Right renal cortex interstitium (tissue), 3 donors: ENCODE data around the gene LYST. TPM values are rescaled to one million over a fixed set of nuclear protein-coding genes. Genes with fewer than 3 reads are reported as not detected.
"Not testable (repeated sequence)": the region's sequence is repeated elsewhere in the genome, so short reads cannot be mapped to it uniquely, and the experiment has no call there.

Experiments
- DNase-seq, 3 donors: peaks; one replicate each; pipeline ENCODE4 v3.0.0-alpha.2; 2013; ENCODE audit warnings: low read depth in 3 of 3, low spot score in 2 of 3
- polyA plus RNA-seq, 3 donors: library from polyadenylated mRNA; unstranded; fragments of 120-200 nt; gene quantifications; one replicate each; pipeline ENCODE4 v1.2.1, GENCODE V29; 2013; ENCODE audit not compliant: insufficient read length in 3 of 3

The LYST gene
- polyA plus RNA-seq, 3 donors: 11.8 to 13.8 (median 13.2) TPM

DNA sequence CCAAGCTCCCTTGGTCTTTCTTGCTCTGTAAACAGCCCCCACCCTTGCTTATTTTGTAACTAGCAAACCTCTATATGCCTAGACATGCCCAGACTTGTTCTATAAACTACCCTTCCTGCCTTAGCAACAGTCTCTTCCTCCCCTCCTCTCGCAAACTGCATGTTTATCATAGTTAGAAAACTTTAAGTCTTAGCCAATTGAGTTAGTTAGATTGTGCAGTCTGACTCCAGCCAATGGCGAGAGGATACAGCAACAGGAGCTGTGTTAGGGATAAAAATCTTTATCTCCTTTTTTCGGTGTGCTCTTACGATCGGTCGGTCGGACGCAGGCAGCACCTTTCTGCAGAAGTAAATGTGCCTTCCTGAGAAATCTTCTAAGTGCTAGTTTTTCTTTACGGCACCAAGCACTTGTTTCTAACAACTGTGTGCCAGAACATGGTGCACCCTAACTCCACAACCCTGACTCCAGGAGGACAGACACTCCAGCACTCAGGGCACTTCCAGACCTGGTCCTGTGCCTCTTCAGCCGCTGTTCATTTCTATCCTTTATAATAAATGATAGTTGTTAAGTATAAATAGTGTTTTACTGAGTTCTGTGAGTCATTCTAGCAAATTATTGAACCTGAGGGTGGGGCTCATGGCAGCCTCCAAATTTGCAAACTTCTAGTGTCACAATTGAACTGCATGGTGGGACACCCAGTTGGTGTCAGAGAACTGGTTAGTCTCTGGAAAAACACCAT, 191.4 kb downstream of the LYST start:
- DNase-seq: no peak

- no peak for DNase-seq
Measured at GRCh38 chr1:235673981-235674380, 192.7 kb downstream of the LYST start.

DNA sequence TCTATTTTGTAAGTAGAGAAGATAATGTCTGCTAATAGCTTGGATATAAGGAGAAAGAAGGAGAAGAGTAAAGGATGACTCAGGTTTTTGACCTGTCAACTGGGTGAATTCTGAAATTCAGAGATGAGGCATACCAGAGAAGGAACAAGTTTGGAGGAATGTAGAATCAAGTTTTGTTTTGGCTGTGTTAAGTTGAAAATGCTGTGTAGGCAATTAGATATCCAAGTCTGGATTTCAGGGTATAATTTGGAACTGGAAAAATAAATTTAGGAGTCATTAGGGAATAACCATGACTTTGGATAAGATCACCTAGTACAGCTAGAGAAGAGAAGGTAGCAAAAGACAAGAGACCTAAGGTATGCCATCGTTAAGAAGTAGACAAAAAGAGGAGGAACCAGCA, 194.7 kb downstream of the LYST start:
- DNase-seq: no peak

DNA sequence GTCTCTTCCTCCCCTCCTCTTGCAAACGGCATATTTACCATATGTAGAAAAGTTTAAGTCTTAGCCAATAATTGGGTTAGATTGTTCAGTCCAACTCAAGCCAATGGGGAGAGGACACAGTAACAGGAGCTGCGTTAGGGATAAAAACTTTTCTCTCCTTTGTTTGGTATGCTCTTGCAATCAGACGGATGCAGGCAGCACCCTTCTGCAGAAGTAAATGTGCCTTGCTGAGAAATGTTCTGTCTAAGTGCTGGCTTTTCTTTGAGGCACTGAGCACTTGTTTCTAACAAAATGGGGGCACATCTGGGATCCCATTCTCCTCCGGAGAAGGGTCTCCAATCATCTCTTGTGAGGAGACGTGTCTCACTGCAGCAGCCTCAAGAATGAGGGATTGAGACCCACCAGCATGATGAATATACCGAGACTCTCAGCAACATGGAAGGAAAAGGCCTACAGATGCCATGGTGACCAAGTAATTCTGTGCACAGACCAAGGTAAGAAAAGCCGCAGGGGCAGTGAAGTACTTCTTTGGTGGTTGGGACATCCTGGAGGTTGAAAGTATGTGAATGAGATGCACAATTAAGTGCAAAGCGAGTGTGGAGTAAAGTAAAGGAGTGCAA, 196.4 kb downstream of the LYST start:
- no peak for DNase-seq

DNA sequence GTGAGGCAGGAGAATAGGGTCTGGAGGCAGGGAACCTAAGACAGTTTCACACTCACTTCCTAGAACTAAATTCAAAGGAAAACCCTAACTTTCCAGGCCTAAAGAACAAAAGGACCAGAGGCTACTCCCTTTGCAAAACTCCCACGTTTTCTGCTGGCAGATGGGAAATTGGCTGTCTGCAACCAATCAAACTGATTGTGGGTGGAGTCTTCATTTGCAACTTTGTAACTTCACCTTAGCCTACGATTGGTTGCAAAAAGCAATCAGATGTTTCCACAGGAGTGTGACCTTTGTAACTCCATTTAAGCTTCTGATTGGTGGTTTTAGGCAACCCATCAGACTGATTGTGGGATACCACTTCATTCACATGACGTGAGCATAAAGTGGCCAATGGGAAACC, 197.4 kb downstream of the LYST start:
- no peak for DNase-seq

DNA sequence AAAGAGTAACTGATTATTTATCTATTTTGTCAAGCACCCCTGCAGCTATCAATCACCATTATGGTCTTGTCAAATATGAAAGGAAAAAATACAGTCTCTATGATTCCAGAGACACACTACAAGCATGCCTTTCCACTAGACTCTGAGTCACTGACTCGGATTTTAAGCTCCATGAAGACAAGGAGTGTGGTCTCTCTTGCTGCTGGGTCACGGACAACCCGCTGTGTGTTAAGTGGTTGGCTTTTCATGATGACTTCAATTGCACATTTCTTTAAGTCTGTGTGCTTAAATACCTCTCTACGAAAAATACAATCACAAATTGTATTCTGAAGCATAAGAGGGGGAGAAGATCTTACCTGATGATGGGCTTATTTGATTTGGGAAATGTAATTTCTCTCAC, 203.1 kb downstream of the LYST start:
- DNase-seq: no peak

DNA sequence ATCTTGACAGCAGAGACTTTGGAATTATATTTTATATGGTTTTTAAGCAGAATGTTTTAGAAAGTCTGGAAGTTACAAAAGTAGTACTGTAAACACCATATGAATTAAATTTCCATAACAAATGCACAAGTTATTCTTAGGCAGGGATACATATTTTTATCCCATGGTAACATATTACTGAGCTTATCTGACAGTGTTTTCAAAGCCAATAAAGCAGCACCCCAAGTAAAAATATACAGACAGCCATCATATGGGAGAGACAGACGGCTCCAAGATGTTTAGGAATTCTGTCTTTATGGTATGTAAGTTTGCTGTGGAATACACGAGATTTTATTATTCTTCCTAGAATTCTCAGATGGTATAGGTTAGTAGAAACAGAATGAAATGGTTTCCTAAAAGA, 205.1 kb downstream of the LYST start:
- no peak for DNase-seq

- no peak for DNase-seq
Measured at GRCh38 chr1:235659186-235659771, 207.4 kb downstream of the LYST start.

DNA sequence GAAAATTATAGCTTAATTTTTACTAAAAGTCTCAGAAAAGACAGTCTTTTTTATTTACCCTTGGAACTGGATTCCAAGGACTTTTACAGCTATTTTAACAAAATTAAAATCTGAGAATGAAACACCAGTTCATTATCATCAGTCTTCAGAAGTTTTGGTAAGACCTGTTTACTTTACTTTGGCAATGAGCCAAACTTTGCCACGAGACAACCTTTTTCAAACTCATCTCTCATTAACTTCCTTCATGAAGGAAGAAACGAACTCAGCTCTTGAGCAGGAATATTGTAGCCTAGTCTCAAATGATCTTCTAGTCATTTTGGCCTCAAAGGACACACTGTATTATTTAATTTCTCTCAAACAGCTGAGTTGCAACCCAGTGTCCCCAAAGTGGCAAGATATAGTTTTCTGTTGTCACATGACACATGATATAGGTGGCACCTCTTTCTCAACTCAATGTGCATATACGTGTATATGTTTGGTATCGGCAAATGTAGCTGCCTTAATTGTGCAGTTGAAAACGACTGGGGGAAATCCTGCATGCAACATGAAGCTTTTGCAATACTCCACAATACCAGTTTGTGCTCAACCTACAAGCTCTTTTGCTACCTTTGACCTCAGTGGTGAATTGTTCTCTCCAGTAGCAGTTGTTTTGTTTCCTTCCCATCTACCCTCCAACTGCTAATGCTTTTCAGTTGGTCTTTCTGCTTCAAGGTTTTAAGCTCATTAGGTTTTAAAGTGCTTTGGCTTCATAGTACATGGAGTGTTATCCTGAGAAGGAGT, 208.8 kb downstream of the LYST start:
- no peak for DNase-seq

DNA sequence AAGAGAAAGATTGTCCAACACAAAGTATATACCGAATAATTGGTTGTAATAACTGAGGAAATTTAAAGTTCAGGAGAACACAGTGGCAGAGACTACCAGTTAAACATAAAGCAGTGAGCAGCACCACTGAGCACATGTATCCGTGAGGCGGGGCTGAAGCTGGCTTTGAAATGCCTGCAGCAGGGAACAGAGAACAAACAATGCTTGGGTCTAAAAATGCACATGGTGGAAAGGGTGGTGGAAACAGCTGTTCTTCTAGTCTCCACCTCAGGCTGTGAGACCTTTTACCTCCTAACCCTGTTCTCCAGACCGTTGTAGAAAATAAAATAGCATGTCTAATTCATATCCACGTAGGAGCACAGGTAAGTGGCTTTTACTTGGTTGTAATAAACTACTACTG, 209.4 kb downstream of the LYST start:
- no peak for DNase-seq

DNA sequence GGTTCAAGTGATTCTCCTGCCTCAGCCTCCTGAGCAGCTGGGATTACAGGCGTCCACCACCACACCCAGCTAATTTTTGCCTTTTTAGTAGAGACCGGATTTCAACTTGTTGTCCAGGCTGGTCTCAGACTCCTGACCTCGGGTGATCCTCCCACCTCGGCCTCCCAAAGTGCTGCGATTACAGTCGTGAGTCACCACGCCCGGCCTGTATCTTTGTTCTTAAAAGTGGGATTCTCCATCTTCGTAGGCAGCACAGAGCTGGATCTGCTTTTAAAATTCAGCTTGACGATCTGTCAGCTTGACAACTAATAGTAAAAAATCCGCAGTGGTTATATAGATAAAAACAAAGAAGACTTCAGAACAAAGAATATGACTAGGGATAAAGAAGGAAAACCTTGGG, 214.3 kb downstream of the LYST start:
- DNase-seq: no peak

- no peak for DNase-seq
Measured at GRCh38 chr1:235651170-235651806, 215.4 kb downstream of the LYST start.

DNA sequence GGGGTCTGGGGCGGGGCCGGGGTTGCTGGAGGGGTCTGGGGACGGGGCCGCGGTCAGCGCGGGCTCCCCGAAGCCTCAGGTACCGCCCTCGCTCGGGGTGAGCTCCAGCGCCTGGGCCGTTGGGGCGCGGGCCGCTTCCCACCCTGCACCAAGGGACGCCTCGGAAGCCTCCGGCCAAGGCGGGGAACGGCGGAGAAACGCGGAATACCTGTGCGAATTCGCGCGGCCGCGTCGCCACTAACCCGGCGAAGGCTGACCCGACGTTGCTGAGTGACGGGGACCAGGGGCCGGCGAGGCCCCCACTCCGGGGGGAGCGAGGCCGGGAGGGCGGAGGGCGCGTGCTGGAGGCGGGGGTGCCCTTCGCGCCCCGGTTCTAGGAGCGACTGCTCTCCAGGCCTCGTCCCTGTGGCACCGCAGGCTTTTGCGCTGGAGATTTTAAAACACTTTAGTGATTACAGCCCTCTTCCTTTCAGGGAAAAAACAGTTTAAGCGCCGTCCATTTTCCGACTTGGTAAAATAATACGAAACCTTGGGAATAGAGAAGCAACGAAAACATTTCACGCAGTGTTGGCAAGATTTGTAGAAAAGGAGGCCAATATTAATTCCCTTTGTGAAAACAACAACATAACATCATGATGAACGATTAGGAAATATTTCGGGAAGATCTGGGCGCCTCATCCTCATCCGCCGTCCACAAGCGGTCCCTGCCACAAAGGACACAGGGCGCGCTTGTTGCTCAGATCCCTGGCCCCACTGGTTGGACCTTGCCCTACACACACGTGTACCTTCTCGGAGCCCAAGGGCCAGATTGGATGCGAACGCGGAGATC, 216.2 kb downstream of the LYST start:
- peak in 1 of 3 donors; percentile 23 for DNase-seq

- no peak for DNase-seq
Measured at GRCh38 chr1:235649368-235650163, 217.1 kb downstream of the LYST start, which contains the start of gene GNG4. Gene GNG4 (minus strand): TSS chr1:235649784. CDS start chr1:235583838, 65,946 bp downstream.

GRCh38 chr1:235648954-235649367, 217.7 kb downstream of the LYST start:
- peak in 1 of 3 donors; percentile 70 for DNase-seq

- DNase-seq: no peak
Measured at GRCh38 chr1:235648407-235648907, 218.2 kb downstream of the LYST start.

DNA sequence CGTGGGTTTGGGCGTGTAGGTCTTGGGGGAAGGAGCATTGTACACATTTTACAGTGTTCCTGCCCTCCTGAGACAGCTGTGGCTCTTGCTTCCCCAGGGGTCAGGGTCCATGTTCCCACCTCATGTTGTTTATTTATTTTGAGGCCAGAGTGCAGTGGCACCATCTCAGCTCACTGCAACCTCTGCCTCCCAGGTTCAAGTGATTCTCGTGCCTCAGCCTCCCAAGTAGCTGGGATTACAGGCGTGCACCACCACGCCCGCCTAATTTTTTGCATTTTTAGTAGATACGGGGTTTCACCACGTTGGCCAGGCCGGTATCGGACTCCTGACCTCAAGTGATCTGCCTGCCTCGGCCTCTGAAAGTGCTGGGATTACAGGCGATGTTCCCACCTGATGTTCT, 219.2 kb downstream of the LYST start:
- not testable (repeated sequence) for DNase-seq

- no peak for DNase-seq
Measured at GRCh38 chr1:235646463-235646862, 220.2 kb downstream of the LYST start.
